ENCODE data around the gene NISCH.

Gene NISCH

GRCh38 chr3:52447512-52448355 is 7.7 kb upstream of the NISCH start:
- no peak for DNase-seq (ENCODE audit: low read depth in 1 of 2, low spot score in 1 of 2)

DNA sequence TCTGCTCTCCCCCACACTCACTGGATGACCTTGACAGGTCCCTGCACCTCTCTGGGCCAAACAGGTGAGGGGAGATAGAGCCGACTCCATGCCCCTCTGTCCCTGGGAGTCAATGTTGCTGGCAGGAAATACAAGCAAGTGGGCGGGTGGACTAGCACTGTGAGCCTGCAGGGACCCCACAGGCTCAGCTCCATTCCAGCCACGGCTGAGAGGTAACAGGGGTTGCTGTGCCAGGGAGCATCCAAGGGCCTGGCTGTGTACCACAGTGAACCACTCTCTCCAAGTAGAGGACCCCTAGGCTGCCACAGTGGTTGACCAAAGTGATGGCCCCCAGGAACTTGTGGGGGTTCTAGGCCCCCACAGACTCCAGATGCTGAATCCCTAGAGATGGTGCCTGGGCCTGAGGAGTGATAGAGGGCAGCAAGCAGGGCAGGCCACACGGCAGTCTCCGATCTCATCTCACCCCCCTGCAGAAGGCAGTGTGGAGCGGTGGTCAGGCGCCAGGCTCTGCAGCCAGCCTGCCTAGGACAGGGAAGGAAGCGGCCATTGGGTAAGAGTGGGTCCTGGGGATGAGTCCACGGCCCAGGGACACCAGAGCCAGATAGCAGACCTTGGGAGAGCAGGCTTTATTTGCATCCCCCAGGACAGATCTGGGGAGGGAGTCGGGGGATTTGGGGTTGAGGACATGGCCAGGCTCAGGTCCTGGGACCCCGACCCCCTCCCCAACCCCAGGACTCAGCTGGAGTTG is 4.7 kb upstream of the NISCH start:
- DNase-seq (ENCODE audit: low read depth in 1 of 2, low spot score in 1 of 2) = no peak

DNA sequence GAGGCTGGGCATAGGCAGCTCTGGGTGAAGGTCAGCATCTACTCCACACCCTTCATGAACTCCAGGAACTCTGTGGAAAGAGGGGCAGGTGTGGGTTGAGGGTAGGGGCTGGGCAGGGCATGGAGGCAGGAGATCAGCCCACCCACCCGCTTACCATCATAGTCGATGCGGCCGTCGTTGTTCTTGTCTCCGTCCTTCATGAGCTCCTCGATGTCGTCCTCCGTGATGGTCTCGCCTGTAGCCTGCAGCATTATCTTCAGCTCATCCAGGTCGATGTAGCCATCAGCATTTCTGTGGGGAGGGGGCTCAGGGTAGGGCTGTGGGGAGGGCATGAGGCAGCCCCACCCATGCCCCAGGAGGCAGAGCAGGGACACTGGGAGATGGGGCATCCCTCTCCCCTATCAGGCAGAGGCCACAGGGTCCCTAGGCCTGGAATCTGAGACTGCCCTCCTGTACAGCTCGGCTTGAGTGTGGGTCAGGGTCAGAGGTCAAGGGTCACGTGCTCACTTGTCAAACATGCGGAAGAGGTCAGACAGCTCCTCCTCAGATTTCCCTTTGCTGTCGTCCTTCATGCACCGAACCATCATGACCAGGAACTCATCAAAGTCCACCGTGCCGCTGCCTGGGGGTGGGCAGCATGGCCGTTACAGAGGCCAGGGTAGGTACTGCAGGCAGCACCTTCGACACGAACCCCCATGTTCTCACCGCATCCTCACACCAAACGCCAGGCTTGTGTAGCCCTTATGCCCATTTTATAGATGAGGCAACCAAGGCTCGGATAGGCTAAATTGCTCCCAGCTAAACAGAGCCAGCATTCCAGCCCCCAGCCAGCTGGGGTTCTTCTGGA is 3.9 kb upstream of the NISCH start:
- no peak for DNase-seq (ENCODE audit: low read depth in 1 of 2, low spot score in 1 of 2)

DNA sequence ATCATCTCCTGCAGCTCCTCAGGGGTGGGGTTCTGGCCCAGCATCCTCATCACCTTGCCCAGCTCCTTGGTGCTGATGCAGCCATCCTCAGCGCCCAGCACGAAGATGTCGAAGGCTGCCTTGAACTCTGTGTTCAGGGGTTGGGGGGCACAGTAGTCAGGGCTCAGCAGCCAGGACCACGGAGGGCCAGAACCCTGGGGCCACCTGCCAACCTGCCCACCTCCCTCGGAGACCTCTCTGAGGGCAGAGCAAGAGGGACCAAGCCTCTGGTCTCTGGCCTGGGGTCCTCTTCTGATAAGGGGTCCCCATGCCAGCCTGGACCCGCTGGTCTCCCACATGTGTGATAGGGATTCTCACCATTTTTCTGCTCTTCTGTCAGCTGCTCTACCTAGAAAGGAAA is 3.3 kb upstream of the NISCH start:
- DNase-seq (ENCODE audit: low read depth in 1 of 2, low spot score in 1 of 2) = no peak

GRCh38 chr3:52452570-52453221 is 2.7 kb upstream of the NISCH start:
- DNase-seq (ENCODE audit: low read depth in 1 of 2, low spot score in 1 of 2) = no peak

- no peak for DNase-seq (ENCODE audit: low read depth in 1 of 2, low spot score in 1 of 2)
Measured at GRCh38 chr3:52453496-52454249, 1.7 kb upstream of the NISCH start, which contains the start of gene TNNC1. TSS of gene TNNC1 (minus strand) at chr3:52454041. CDS start at chr3:52454015, 26 bp downstream.

DNA sequence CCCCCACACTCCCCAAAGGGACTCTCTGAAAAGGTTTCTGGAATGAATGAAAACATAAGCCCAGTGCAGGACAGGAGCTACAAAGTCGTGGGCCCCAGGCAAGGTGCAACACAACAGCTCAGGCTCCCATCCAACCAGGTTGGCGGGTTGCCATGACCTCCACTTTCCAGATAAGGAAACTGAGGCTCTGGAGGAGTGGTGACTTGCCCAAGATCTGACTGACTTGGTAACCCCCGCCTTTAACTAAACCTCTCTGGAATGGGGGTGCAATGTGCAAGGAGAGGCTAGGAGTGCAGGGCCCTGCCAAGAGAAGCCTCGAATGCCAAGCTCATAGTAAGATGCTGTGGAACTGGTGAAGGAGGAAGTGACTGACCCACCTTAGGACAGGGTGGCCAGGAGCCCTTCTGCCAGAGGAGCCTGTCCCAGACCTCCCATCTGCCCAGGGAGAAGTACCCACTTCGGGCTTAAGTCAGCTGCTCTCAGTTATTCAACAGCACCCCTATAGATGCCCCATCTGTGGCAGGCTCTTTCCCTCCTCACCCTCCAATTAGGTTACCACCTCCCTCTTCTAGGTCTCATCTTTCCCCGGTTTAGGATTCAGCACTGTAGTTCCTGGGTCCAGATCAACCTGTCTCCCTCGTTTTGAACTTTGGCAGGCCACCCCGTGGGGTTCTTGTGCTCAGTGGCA is 1.0 kb upstream of the NISCH start:
- DNase-seq (ENCODE audit: low read depth in 1 of 2, low spot score in 1 of 2) = no peak

- no peak for DNase-seq (ENCODE audit: low read depth in 1 of 2, low spot score in 1 of 2)
Measured at GRCh38 chr3:52454938-52455282, 494 bp upstream of the NISCH start.

GRCh38 chr3:52456169-52456799 is 880 bp downstream of the NISCH start:
- DNase-seq (ENCODE audit: low read depth in 1 of 2, low spot score in 1 of 2) = no peak

DNA sequence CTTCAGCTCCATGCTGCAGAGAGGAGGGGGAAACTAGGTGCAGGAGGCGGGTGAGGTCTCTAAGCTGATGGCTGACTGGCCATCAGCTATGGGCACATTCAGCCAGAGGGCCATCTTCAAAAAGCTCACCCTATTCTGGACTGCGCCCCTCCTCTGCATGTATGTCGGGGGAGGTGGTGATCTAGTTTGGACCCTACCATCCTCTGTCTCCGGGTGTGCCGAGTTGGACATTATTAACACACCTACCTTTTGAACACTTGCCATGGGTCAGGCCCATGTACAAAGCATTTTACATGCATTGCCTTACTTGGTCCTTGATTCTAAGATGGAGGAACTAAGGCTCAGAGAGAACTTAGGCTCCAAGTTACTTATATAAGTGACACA is 1.4 kb downstream of the NISCH start:
- DNase-seq (ENCODE audit: low read depth in 1 of 2, low spot score in 1 of 2) = no peak

DNA sequence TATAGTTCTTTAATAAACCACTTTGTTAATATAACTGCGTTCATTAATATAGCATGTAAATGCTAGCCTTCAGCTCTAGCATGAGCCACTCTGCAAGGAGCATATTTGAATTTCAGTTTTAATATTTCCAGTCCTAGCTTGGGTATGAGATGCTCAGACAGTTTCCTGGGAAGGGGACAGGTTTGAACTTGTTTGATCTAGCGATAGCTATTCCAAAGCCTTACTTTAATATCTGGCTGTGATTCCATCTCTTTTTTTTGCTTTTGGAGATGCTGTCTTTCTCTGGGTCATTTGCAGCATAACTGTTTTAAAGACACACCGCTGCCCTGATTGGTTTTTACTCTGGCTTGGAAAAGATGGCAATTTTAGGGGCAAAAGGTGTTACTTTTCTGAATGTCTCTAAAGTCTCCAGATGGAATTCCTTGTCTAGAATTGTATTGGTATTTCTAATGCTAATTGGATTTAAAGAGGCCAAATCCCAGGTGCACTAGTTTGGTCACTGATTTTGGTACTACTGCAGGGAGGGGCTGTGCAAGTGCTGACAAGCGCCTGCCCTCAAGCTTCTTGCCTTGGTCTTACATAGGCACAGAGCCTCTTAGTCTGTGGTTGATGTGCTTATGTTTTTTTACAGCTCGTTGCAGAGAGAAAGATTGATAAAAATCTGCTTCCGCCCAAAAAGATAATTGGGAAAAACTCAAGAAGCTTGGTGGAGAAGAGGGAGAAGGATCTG is 2.8 kb downstream of the NISCH start:
- no peak for DNase-seq (ENCODE audit: low read depth in 1 of 2, low spot score in 1 of 2)

DNA sequence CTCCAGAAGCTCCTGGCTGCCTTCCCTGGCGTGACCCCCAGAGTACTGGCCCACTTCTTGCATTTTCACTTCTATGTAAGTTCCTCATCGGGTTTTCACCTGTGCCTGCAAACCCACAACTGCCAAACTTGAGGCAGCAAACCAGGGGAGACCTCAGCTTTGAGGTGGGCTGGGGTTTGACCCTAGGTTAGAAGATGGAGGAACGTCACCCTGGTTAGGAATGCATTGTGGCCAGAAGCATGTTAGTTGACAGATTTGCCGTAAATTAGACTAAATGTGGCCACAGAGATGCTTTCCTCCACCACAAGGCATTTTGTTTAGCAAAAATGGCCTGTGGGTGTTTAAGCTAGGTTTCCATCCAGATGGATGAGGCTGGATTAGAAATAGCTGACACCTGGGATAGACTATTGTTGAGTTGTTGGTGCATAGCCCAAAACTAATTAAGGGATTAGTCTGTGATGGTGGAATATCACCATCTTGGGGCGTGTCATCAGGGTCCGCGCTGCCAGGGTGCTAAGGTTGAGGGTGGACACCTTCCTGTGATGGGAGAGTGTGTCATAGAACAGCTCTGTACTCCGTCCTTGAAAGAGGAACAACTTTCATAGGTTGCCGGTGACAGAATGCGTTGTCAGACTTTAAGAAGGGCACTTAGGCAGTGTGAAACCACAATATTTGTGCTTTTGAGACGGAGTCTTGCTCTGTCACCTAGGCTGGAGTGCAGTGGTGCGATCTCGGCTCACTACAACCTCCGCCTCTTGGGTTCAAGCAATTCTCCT is 3.6 kb downstream of the NISCH start:
- no peak for DNase-seq (ENCODE audit: low read depth in 1 of 2, low spot score in 1 of 2)

DNA sequence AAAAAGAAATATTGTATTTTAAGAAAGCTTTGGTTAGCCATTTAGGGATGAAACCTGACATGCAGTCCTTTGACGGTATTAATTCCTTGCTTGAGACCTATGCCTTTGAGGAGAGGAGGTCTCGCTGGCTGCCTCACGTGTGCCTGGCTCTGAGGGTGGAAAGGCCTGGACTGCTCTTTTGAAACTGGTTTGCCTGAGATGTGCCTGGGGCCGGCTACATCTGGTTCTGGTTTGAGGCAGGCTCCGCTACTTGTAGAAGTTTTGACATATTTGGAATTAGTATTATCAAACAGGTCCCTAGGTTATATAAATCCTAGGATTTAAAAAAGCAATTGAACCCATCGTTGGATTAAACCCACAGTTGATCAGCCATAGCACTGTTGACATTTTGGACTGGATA is 6.5 kb downstream of the NISCH start:
- DNase-seq (ENCODE audit: low read depth in 1 of 2, low spot score in 1 of 2) = no peak

DNA sequence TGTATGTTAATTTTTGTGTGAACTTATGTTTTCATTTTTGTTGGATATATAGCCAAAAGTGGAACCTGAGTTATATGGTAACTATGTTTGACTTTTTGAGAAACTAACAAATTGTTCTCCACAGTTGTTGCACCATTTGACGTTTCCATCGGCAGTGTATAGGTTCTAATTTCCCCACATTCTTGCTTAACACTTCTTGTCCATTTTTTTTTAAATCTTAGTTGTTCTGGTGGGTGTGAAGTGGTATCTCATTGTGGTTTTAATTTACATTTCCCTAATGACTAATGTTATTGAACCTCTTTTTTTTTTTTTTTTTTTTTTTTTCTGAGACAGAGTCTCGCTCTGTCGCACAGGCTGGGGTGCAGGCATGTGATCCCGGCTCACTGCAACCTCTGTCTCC is 8.0 kb downstream of the NISCH start:
- no peak for DNase-seq (ENCODE audit: low read depth in 1 of 2, low spot score in 1 of 2)

- no peak for DNase-seq (ENCODE audit: low read depth in 1 of 2, low spot score in 1 of 2)
Measured at GRCh38 chr3:52468336-52468735, 12.9 kb downstream of the NISCH start.

DNA sequence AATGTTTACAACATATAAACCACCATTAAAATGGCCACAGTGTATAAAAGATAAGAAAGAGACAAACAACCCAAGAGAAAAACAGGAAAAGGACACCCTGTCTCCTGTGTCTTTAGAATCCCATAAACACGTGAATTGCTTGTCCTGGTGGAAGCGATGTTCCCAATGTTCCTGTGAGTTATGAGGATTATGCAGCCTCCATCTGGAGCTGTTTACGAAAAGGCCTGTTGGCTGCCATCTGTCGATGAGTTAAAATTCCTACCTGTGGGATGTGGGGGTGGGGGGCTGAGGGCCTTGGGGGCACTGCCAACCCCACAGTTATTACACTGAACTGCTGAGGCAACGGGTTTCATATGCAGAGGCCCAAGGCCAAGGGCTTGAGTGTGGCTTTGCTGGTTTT is 13.6 kb downstream of the NISCH start:
- DNase-seq (ENCODE audit: low read depth in 1 of 2, low spot score in 1 of 2) = no peak

GRCh38 chr3:52470920-52471319 is 15.5 kb downstream of the NISCH start:
- no peak for DNase-seq (ENCODE audit: low read depth in 1 of 2, low spot score in 1 of 2)
